IPS-18c (cell line): Measurements from ENCODE around the gene CD2BP2.
"Not testable (repeated sequence)": the region's sequence is repeated elsewhere in the genome, so short reads cannot be mapped to it uniquely, and the experiment has no call there.

ENCODE experiments used
- H3K4me3 ChIP-seq: 2 replicates; pipeline ENCODE4 v1.7.0; 2013; ENCODE audit warnings: low read depth, mild to moderate bottlenecking, low read length, moderate library complexity; ENCODE audit not compliant: insufficient read depth
- H3K9me3 ChIP-seq: one replicate; pipeline ENCODE4 v1.6.1; 2013; ENCODE audit warnings: mild to moderate bottlenecking, low read length, moderate library complexity; ENCODE audit not compliant: control insufficient read depth, insufficient read depth

The CD2BP2 gene

GRCh38 chr16:30355144-30355953 lies at the start of gene CD2BP2:
CD2BP2 (minus strand) TSS chr16:30355308; CDS start chr16:30354681, 627 bp downstream.
- Histone ChIP-seq H3K4me3 (peak within 1 kb of the TSS; percentile 97), H3K9me3 (no peaks in the 10 kb centered on the region)

GRCh38 chr16:30401768-30402425 lies 46.8 kb upstream of the CD2BP2 start:
- Histone ChIP-seq H3K4me3 (no peak overlapping the region), H3K9me3 (no peaks in the 10 kb centered on the region)

GRCh38 chr16:30399435-30400186 lies 44.5 kb upstream of the CD2BP2 start:
- H3K9me3 ChIP-seq: no peaks in the 10 kb centered on the region
- peak overlapping the region; percentile 60 for H3K4me3 ChIP-seq

GRCh38 chr16:30398661-30399434 lies 43.7 kb upstream of the CD2BP2 start:
- no peak overlapping the region for H3K4me3 ChIP-seq

GRCh38 chr16:30397776-30398660 lies 42.9 kb upstream of the CD2BP2 start:
- Histone ChIP-seq H3K4me3 (no peak overlapping the region), H3K9me3 (no peaks in the 10 kb centered on the region)

More at GRCh38 chr16:30398661-30399434, 43.7 kb upstream of the CD2BP2 start:
- H3K9me3 ChIP-seq: no peaks in the 10 kb centered on the region

- no peaks in the 10 kb centered on the region for H3K9me3 ChIP-seq
- H3K4me3 ChIP-seq: no peak overlapping the region
Measured at GRCh38 chr16:30397056-30397455, 41.9 kb upstream of the CD2BP2 start.

- peak overlapping the region; percentile 94 for H3K4me3 ChIP-seq
Measured at GRCh38 chr16:30396627-30397026, 41.5 kb upstream of the CD2BP2 start.

GRCh38 chr16:30395992-30396585 lies 41.0 kb upstream of the CD2BP2 start:
- H3K9me3 ChIP-seq: no peaks in the 10 kb centered on the region
- peak overlapping the region; percentile 94 for H3K4me3 ChIP-seq

More at GRCh38 chr16:30396627-30397026, 41.5 kb upstream of the CD2BP2 start:
- not testable (repeated sequence) for H3K9me3 ChIP-seq

GRCh38 chr16:30395155-30395991 lies 40.3 kb upstream of the CD2BP2 start, which contains the start of gene ZNF48:
ZNF48 (plus strand) TSS chr16:30395420; CDS start chr16:30395795, 375 bp downstream.
- Histone ChIP-seq H3K4me3 (peak within 1 kb of the TSS; percentile 94), H3K9me3 (no peaks in the 10 kb centered on the region)

GRCh38 chr16:30394592-30395154 lies 39.6 kb upstream of the CD2BP2 start:
- Histone ChIP-seq H3K4me3 (peak overlapping the region; percentile 94), H3K9me3 (no peaks in the 10 kb centered on the region)

GRCh38 chr16:30383521-30383920 lies 28.4 kb upstream of the CD2BP2 start:
- Histone ChIP-seq H3K4me3 (no peak overlapping the region), H3K9me3 (no peaks in the 10 kb centered on the region)

GRCh38 chr16:30382111-30382881 lies 27.2 kb upstream of the CD2BP2 start, which contains the start of gene SEPTIN1:
SEPTIN1 (minus strand) TSS chr16:30382561; CDS start chr16:30382542, 19 bp downstream.
- Histone ChIP-seq H3K4me3 (no peak within 1 kb of the TSS), H3K9me3 (no peaks in the 10 kb centered on the region)

- no peak overlapping the region for H3K4me3 ChIP-seq
Measured at GRCh38 chr16:30381291-30382041, 26.4 kb upstream of the CD2BP2 start.

More at GRCh38 chr16:30381291-30382041, 26.4 kb upstream of the CD2BP2 start:
- no peaks in the 10 kb centered on the region for H3K9me3 ChIP-seq
